Erythroblast (primary cell): Measurements from ENCODE around the gene C3orf80.

Experiments
- GATA1 ChIP-seq: IDR thresholded peaks from 2 replicates; pipeline ENCODE4 v1.6.1; 2011; ENCODE audit warnings: low read depth, mild to moderate bottlenecking, control low read depth, low read length, moderate library complexity
- POLR2A ChIP-seq: IDR thresholded peaks from 2 replicates; pipeline ENCODE4 v1.6.1; 2011; ENCODE audit warnings: mild to moderate bottlenecking, low read length

DNA sequence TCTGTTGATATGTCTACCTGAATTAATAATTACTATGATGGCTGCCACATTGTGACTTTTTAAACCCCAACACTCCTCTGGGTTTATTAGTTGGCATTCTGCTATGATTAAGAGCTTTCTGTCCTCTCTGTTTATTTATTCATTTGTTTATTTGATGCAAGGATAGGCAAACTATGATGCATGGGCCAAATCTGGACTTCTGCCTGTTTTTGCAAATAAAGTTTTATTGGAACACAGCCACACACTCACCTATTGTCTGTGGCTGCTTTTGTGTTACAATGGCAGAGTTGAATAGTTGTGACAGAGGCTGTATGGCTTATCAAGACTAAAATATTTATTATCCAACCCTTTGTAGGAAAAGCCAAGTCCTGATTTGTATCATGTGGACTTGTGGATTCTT, 48.3 kb upstream of the C3orf80 start:
- TF ChIP-seq POLR2A (no peak), GATA1 (no peak)
